ENCODE results near the gene RALGAPA2. TPM values are rescaled to one million over a fixed set of nuclear protein-coding genes. Genes with fewer than 3 reads are reported as not detected.

The RALGAPA2 gene
- total and polyA plus RNA-seq, 8 donors, result 34.5 to 79.8 (median 43.1) TPM

GRCh38 chr20:20368418-20369249, 343.8 kb downstream of the RALGAPA2 start:
- no peak for ATAC-seq
- Histone ChIP-seq H3K27ac (no peak overlapping the region), H3K4me1 (peaks cover 2 to 49% of the 10 kb centered on the region in 2 donors), H3K27me3 (peaks cover 90 to 100% of the 10 kb centered on the region in 2 donors), H3K36me3 (no peaks in the 10 kb centered on the region), H3K9me3 (no peaks in the 10 kb centered on the region), H3K4me3 (peak overlapping the region in 1 of 2 donors; percentile 24)
- DNase-seq, result no peak
- TF ChIP-seq CTCF (IDR thresholded peaks at IDR 0.05), result no peak
- intact Hi-C loops (cut with DNase I), result loop anchor here in 1 of 2 donors (10.0 kb wide), 1 partner anchor 196 kb away; no protein-coding TSS in a partner anchor

GRCh38 chr20:20367575-20368417, 344.6 kb downstream of the RALGAPA2 start, which contains the start of gene INSM1:
INSM1 (plus strand) TSS chr20:20368104; CDS start chr20:20368268, 164 bp downstream.
- intact Hi-C loops (cut with DNase I), result loop anchor here in 1 of 2 donors (10.0 kb wide), 1 partner anchor 197 kb away; no protein-coding TSS in a partner anchor
- H3K27ac ChIP-seq, result no peak within 1 kb of the TSS
- peaks cover 5 to 52% of the 10 kb centered on the region in 2 donors for H3K4me1 ChIP-seq
- peaks cover 94 to 100% of the 10 kb centered on the region in 2 donors for H3K27me3 ChIP-seq
- ATAC-seq (no peak), DNase-seq (no peak)
- no peak for TF ChIP-seq CTCF (IDR thresholded peaks at IDR 0.05)
- H3K9me3 ChIP-seq, result no peaks in the 10 kb centered on the region
- H3K36me3 ChIP-seq, result no peaks in the 10 kb centered on the region
- H3K4me3 ChIP-seq, result peak within 1 kb of the TSS in 1 of 2 donors; percentile 24

- Histone ChIP-seq H3K4me3 (peak overlapping the region in 1 of 2 donors; percentile 24), H3K27me3 (peaks cover 91 to 100% of the 10 kb centered on the region in 2 donors), H3K9me3 (no peaks in the 10 kb centered on the region), H3K4me1 (peaks cover 5 to 52% of the 10 kb centered on the region in 2 donors), H3K27ac (no peak overlapping the region), H3K36me3 (no peaks in the 10 kb centered on the region)
- intact Hi-C loops (cut with DNase I), result loop anchor here in 1 of 2 donors (10.0 kb wide), 1 partner anchor 198 kb away; no protein-coding TSS in a partner anchor
- ATAC-seq (no peak), DNase-seq (no peak)
- TF ChIP-seq CTCF (IDR thresholded peaks at IDR 0.05), result no peak
Observed at GRCh38 chr20:20366876-20367574, 345.4 kb downstream of the RALGAPA2 start.

- Histone ChIP-seq H3K36me3 (no peaks in the 10 kb centered on the region), H3K4me1 (peaks cover 5 to 52% of the 10 kb centered on the region in 2 donors), H3K9me3 (no peaks in the 10 kb centered on the region), H3K4me3 (no peak overlapping the region), H3K27ac (no peak overlapping the region), H3K27me3 (peaks cover 91 to 100% of the 10 kb centered on the region in 2 donors)
- DNase-seq (no peak), ATAC-seq (no peak)
- TF ChIP-seq CTCF (IDR thresholded peaks at IDR 0.05), result no peak
- intact Hi-C loops (cut with DNase I), result loop anchor here in 1 of 2 donors (10.0 kb wide), 1 partner anchor 198 kb away; no protein-coding TSS in a partner anchor
Observed at GRCh38 chr20:20366551-20366875, 345.9 kb downstream of the RALGAPA2 start.
